Fibroblast of the aortic adventitia (primary cell): ENCODE measurements around the gene LRRC4B. TPM values are rescaled to one million over a fixed set of nuclear protein-coding genes. Genes with fewer than 3 reads are reported as not detected.

Source experiments
- DNase-seq: peaks from one replicate; pipeline ENCODE4 v3.0.0-alpha.2; 2010; ENCODE audit warnings: low read depth
- H3K4me3 ChIP-seq: 2 replicates; pipeline ENCODE4 v1.5.1; 2011; ENCODE audit warnings: low read depth, mild to moderate bottlenecking, control low read depth, low read length, moderate library complexity
- CTCF ChIP-seq: IDR thresholded peaks from 2 replicates; pipeline ENCODE4 v1.5.1; 2011; ENCODE audit warnings: mild to moderate bottlenecking, low read length, control low read depth, inconsistent platforms; ENCODE audit not compliant: insufficient read depth
- total RNA-seq: library from RNA; depleted of rRNA; stranded (reverse); fragments of >200 nt; gene quantifications from 2 replicates; pipeline ENCODE4 v1.2.3, GENCODE V29; 2012; ENCODE audit warnings: low replicate concordance

The LRRC4B gene
- total RNA-seq, 1 donor, result not detected

GRCh38 chr19:50562996-50563395 is 5.2 kb downstream of the LRRC4B start:
- H3K4me3 ChIP-seq, result no peak overlapping the region
- TF ChIP-seq CTCF, result no peak

GRCh38 chr19:50562329-50562728 is 5.9 kb downstream of the LRRC4B start:
- DNase-seq, result no peak
- no peak for TF ChIP-seq CTCF

More at GRCh38 chr19:50562996-50563395, 5.2 kb downstream of the LRRC4B start:
- no peak for DNase-seq

GRCh38 chr19:50559636-50560035 is 8.6 kb downstream of the LRRC4B start:
- no peak overlapping the region for H3K4me3 ChIP-seq
- no peak for TF ChIP-seq CTCF
- no peak for DNase-seq

More at GRCh38 chr19:50562329-50562728, 5.9 kb downstream of the LRRC4B start:
- no peak overlapping the region for H3K4me3 ChIP-seq

GRCh38 chr19:50558449-50558848 is 9.8 kb downstream of the LRRC4B start:
- no peak for DNase-seq
- H3K4me3 ChIP-seq, result no peak overlapping the region
- TF ChIP-seq CTCF, result no peak

GRCh38 chr19:50558039-50558438 is 10.2 kb downstream of the LRRC4B start:
- H3K4me3 ChIP-seq, result no peak overlapping the region
- no peak for DNase-seq
- no peak for TF ChIP-seq CTCF

- TF ChIP-seq CTCF, result no peak
- no peak overlapping the region for H3K4me3 ChIP-seq
- no peak for DNase-seq
Observed at GRCh38 chr19:50557009-50557613, 11.1 kb downstream of the LRRC4B start.

GRCh38 chr19:50556282-50557008 is 11.8 kb downstream of the LRRC4B start:
- peak overlapping the region; percentile 60 for H3K4me3 ChIP-seq
- TF ChIP-seq CTCF, result peak; percentile 82
- peak; percentile 58 for DNase-seq
